SU-DHL-6 (cell line): ENCODE results near the gene LASP1.

ENCODE experiments used
- H2AFZ ChIP-seq: fragments of 200-600 bp; sonication (generic); 2 replicates; pipeline ENCODE4 v1.6.1; 2014; ENCODE audit warnings: low read depth, mild to moderate bottlenecking, moderate library complexity, mixed read lengths, antibody characterized with exemption, low read length; ENCODE audit not compliant: severe bottlenecking
- H3F3A ChIP-seq: fragments of 200-600 bp; shearing (Covaris generic); 2 replicates; pipeline ENCODE4 v1.6.0; 2016; ENCODE audit warnings: antibody characterized with exemption, mild to moderate bottlenecking; ENCODE audit not compliant: insufficient read depth
- H3K27ac ChIP-seq: fragments of 200-600 bp; sonication (generic); 2 replicates; pipeline ENCODE4 v1.5.1; 2016; ENCODE audit warnings: low read depth, mild to moderate bottlenecking, low read length, moderate library complexity, mixed read lengths
- H3K27me3 ChIP-seq: fragments of 200-600 bp; sonication (generic), shearing (Covaris generic); 2 replicates; pipeline ENCODE4 v1.6.0; 2014; ENCODE audit warnings: mild to moderate bottlenecking, low read length
- H3K36me3 ChIP-seq: fragments of 200-600 bp; sonication (generic); 2 replicates; pipeline ENCODE4 v1.6.1; 2014; ENCODE audit warnings: mild to moderate bottlenecking, low read length, mixed read lengths
- H3K4me2 ChIP-seq: fragments of 300-600, 200-600 bp; shearing (Covaris generic), sonication (generic); 2 replicates; pipeline ENCODE4 v1.6.0; 2014; ENCODE audit warnings: low read length, low read depth, mild to moderate bottlenecking; ENCODE audit not compliant: poor library complexity, severe bottlenecking
- H3K4me3 ChIP-seq: fragments of 200-600 bp; sonication (generic); 2 replicates; pipeline ENCODE4 v1.5.1; 2014; ENCODE audit warnings: antibody characterized with exemption, low read length, mild to moderate bottlenecking, mixed read lengths; ENCODE audit not compliant: insufficient read depth, poor library complexity, severe bottlenecking
- H3K79me2 ChIP-seq: fragments of 200-600 bp; sonication (generic); 2 replicates; pipeline ENCODE4 v1.6.1; 2014; ENCODE audit warnings: mild to moderate bottlenecking, low read length, moderate library complexity; ENCODE audit not compliant: insufficient read depth
- H3K9ac ChIP-seq: fragments of 200-600 bp; sonication (generic); 2 replicates; pipeline ENCODE4 v1.7.0; 2014; ENCODE audit warnings: mild to moderate bottlenecking, low read length
- H3K9me2 ChIP-seq: fragments of 200-600 bp; sonication (generic); replicated peaks from 2 replicates; pipeline ENCODE4 v1.6.1; 2014; ENCODE audit warnings: low read length; ENCODE audit not compliant: insufficient read depth
- H3K9me3 ChIP-seq: fragments of 200-600 bp; sonication (generic); 2 replicates; pipeline ENCODE4 v1.6.1; 2014; ENCODE audit warnings: low read length, mixed read lengths; ENCODE audit not compliant: insufficient read depth
- H4K20me1 ChIP-seq: fragments of 200-600 bp; sonication (generic); 2 replicates; pipeline ENCODE4 v1.6.1; 2014; ENCODE audit warnings: low read depth, mild to moderate bottlenecking, antibody characterized with exemption, low read length, moderate library complexity, mixed read lengths
- EZH2phosphoT487 ChIP-seq: fragments of 200-600 bp; sonication (generic), shearing (Covaris generic); conservative IDR thresholded peaks from 2 replicates; pipeline ENCODE4 v1.6.1; 2018; ENCODE audit warnings: mild to moderate bottlenecking, antibody characterized with exemption, low read length, moderate library complexity, mixed read lengths
- TF ChIP-seq, protein P1 (sequence below): fragments of 200-600 bp; sonication (generic); IDR thresholded peaks from one replicate; pipeline ENCODE4 v1.5.1; 2017; ENCODE audit warnings: antibody characterized with exemption, mild to moderate bottlenecking, low read length, moderate library complexity; ENCODE audit not compliant: insufficient read depth, poor library complexity, severe bottlenecking

Gene LASP1

GRCh38 chr17:38871247-38872015 lies 1.6 kb downstream of the LASP1 start:
- Histone ChIP-seq H3K27ac (peak overlapping the region; percentile 86), H3K79me2 (peaks cover 59% of the 10 kb centered on the region), H4K20me1 (no peaks in the 10 kb centered on the region), H3K9me2 (no peaks in the 10 kb centered on the region), H3F3A (peaks cover 22% of the 10 kb centered on the region), H3K9ac (peak overlapping the region; percentile 95), H3K9me3 (no peaks in the 10 kb centered on the region), H3K36me3 (no peaks in the 10 kb centered on the region), H3K4me2 (peak overlapping the region; percentile 86), H3K4me3 (peak overlapping the region; percentile 96), H2AFZ (no peak overlapping the region), H3K27me3 (no peaks in the 10 kb centered on the region)
- no peak for TF ChIP-seq EZH2phosphoT487
- TF ChIP-seq, protein P1, sequence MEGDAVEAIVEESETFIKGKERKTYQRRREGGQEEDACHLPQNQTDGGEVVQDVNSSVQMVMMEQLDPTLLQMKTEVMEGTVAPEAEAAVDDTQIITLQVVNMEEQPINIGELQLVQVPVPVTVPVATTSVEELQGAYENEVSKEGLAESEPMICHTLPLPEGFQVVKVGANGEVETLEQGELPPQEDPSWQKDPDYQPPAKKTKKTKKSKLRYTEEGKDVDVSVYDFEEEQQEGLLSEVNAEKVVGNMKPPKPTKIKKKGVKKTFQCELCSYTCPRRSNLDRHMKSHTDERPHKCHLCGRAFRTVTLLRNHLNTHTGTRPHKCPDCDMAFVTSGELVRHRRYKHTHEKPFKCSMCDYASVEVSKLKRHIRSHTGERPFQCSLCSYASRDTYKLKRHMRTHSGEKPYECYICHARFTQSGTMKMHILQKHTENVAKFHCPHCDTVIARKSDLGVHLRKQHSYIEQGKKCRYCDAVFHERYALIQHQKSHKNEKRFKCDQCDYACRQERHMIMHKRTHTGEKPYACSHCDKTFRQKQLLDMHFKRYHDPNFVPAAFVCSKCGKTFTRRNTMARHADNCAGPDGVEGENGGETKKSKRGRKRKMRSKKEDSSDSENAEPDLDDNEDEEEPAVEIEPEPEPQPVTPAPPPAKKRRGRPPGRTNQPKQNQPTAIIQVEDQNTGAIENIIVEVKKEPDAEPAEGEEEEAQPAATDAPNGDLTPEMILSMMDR, result peak; percentile 14

GRCh38 chr17:38872027-38872511 lies 2.2 kb downstream of the LASP1 start:
- Histone ChIP-seq H3K27ac (peak overlapping the region; percentile 86), H3K36me3 (no peaks in the 10 kb centered on the region), H3K9me3 (no peaks in the 10 kb centered on the region), H3F3A (peaks cover 22% of the 10 kb centered on the region), H3K79me2 (peaks cover 65% of the 10 kb centered on the region), H3K9ac (peak overlapping the region; percentile 95), H2AFZ (no peak overlapping the region), H3K27me3 (no peaks in the 10 kb centered on the region), H3K4me2 (peak overlapping the region; percentile 86), H4K20me1 (no peaks in the 10 kb centered on the region), H3K4me3 (peak overlapping the region; percentile 96), H3K9me2 (no peaks in the 10 kb centered on the region)
- TF ChIP-seq EZH2phosphoT487, result no peak

DNA sequence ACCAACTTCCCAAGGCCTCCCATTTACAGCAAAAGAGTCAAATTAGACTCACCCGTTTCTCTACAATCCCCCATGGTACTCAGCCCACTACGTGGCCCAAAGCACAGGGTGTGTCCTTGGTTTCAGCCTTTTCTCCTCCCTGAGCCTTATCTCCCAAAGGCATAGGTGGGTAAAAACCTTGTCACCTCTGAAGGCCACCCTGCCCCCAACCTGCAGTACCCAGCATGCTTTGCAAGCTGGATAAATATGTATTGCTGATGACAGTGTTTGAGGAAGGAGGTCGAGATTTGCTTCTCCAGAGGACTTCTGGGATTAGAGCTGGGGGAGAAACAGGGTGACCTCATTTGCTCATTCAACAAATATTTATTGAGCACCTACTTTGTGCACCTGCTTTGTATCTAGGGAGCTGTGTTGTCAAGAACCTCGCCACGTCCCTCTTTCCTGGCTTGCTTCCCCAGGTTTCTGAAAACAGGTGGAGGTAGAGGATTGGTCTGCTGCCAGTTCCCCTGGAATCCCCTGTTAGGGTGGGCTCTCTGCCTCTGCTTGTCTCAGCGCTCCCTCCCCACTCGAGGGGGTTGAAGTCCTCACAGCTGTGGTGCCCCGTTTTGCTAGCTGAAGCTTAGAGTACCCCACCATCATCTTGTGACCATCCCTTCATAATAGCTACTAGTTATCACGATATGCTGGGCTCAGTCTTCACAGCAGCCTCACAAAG lies 3.0 kb downstream of the LASP1 start:
- Histone ChIP-seq H3K9me2 (no peaks in the 10 kb centered on the region), H3K9ac (peak overlapping the region; percentile 95; the same call in 1 of the 2 replicates), H2AFZ (no peak overlapping the region), H3K9me3 (no peaks in the 10 kb centered on the region), H3K4me2 (no peak overlapping the region), H3K79me2 (peaks cover 72% of the 10 kb centered on the region), H3K27me3 (no peaks in the 10 kb centered on the region), H3K36me3 (no peaks in the 10 kb centered on the region), H4K20me1 (no peaks in the 10 kb centered on the region), H3K4me3 (no peak overlapping the region), H3F3A (peaks cover 17% of the 10 kb centered on the region), H3K27ac (peak overlapping the region; percentile 86; the same call in 1 of the 2 replicates)
- TF ChIP-seq, protein P1, result no peak
- no peak for TF ChIP-seq EZH2phosphoT487
